SK-N-SH (cell line): Measurements from ENCODE around the gene MOB2. TPM values are rescaled to one million over a fixed set of nuclear protein-coding genes. Genes with fewer than 3 reads are reported as not detected.

Experiments
- CTCF ChIA-PET: fragments of 300-600, 350-600 bp; formaldehyde crosslinking; extraction: SDS; loops from one replicate; lab custom pipeline; 2021; lab: Yijun Ruan, JAX
- POLR2A ChIA-PET: fragments of 350-600 bp; sonication (Branson Sonifier 250); formaldehyde crosslinking; extraction: SDS; loops from one replicate; lab custom pipeline; 2020; ENCODE audit warnings: antibody characterized with exemption, inconsistent platforms; lab: Yijun Ruan, JAX
- DNase-seq: peaks from one replicate; pipeline ENCODE4 v3.0.0; 2012
- H2AFZ ChIP-seq: fragments of 200-600 bp; sonication (generic); 2 replicates; pipeline ENCODE4 v1.8.1; 2016; ENCODE audit warnings: antibody characterized with exemption, mild to moderate bottlenecking, low read depth
- H3F3A ChIP-seq: fragments of 200-600 bp; sonication (generic); replicated peaks from 2 replicates; pipeline ENCODE3; 2016; ENCODE audit warnings: antibody characterized with exemption, mild to moderate bottlenecking; ENCODE audit not compliant: insufficient read depth
- H3K27ac ChIP-seq, 2 experiments: fragments of 200-500 bp in 1 of 2; fragments of 200-600 bp in 1 of 2; sonication (Bioruptor generic) in 1 of 2; sonication (generic), shearing (Covaris generic) in 1 of 2; 2 replicates each; pipeline versions ENCODE4 v1.5.1 to v1.6.1; 2014 to 2016; ENCODE audit warnings: low read depth in 2 of 2, inconsistent platforms in 1 of 2, low read length in 1 of 2, mild to moderate bottlenecking in 1 of 2, mixed read lengths in 1 of 2
- H3K27me3 ChIP-seq: fragments of 200-600 bp; sonication (generic), shearing (Covaris generic); 2 replicates; pipeline ENCODE4 v1.6.1; 2016; ENCODE audit warnings: mixed run types; ENCODE audit not compliant: insufficient read depth
- H3K36me3 ChIP-seq, 2 experiments: fragments of 200-500 bp in 1 of 2; fragments of 200-600 bp in 1 of 2; sonication (Bioruptor generic) in 1 of 2; sonication (generic) in 1 of 2; replicated peaks in 1 of 2; 2 replicates each; pipeline versions ENCODE3 to v1.5.1; 2014 to 2016; ENCODE audit warnings: low read length in 1 of 2, mild to moderate bottlenecking in 1 of 2; ENCODE audit not compliant: insufficient read depth in 2 of 2, control insufficient read depth in 1 of 2
- H3K4me1 ChIP-seq, 2 experiments: fragments of 200-500 bp in 1 of 2; fragments of 200-600 bp in 1 of 2; sonication (Bioruptor generic) in 1 of 2; sonication (generic), shearing (Covaris generic) in 1 of 2; 2 replicates each; pipeline versions ENCODE4 v1.5.1 to v1.6.1; 2014 to 2016; ENCODE audit warnings: low read depth in 1 of 2, low read length in 1 of 2, mixed run types in 1 of 2; ENCODE audit not compliant: insufficient read depth in 2 of 2, control insufficient read depth in 1 of 2
- H3K4me2 ChIP-seq: fragments of 200-600 bp; sonication (generic), shearing (Covaris generic); 2 replicates; pipeline ENCODE4 v1.6.1; 2017; ENCODE audit warnings: mixed run types
- H3K4me3 ChIP-seq, 2 experiments: fragments of 200-500 bp in 1 of 2; fragments of 200-600 bp in 1 of 2; sonication (Bioruptor generic) in 1 of 2; sonication (generic), shearing (Covaris generic) in 1 of 2; 2 replicates each; pipeline versions ENCODE4 v1.5.1 to v1.8.1; 2014 to 2016; ENCODE audit warnings: low read depth in 2 of 2, inconsistent platforms in 1 of 2, low read length in 1 of 2, mild to moderate bottlenecking in 1 of 2, mixed read lengths in 1 of 2, moderate library complexity in 1 of 2
- H3K79me2 ChIP-seq: fragments of 200-600 bp; sonication (generic); 2 replicates; pipeline ENCODE4 v1.8.1; 2017; ENCODE audit warnings: mild to moderate bottlenecking; ENCODE audit not compliant: insufficient read depth
- H3K9ac ChIP-seq: fragments of 200-600 bp; sonication (generic); 2 replicates; pipeline ENCODE4 v1.6.1; 2017; ENCODE audit warnings: mixed run types
- H3K9me2 ChIP-seq: fragments of 200-600 bp; sonication (generic); 2 replicates; pipeline ENCODE4 v1.6.1; 2017; ENCODE audit warnings: mixed run types
- H3K9me3 ChIP-seq: fragments of 200-600 bp; sonication (generic); 2 replicates; pipeline ENCODE4 v1.6.1; 2017; ENCODE audit warnings: mixed run types, mild to moderate bottlenecking, moderate library complexity
- H4K20me1 ChIP-seq: fragments of 200-600 bp; sonication (generic); 2 replicates; pipeline ENCODE4 v1.6.1; 2017; ENCODE audit warnings: mild to moderate bottlenecking, mixed run types; ENCODE audit not compliant: insufficient read depth
- ELF1 ChIP-seq: IDR thresholded peaks from 2 replicates; pipeline ENCODE4 v1.4.0; 2012
- EP300 ChIP-seq, 2 experiments: IDR thresholded peaks; 2 replicates each; pipeline versions ENCODE4 v1.4.0 to v1.6.1; 2012; ENCODE audit warnings: borderline replicate concordance in 1 of 2, low read depth in 1 of 2, low read length in 1 of 2
- EZH2phosphoT487 ChIP-seq: fragments of 200-600 bp; sonication (generic); IDR thresholded peaks from 2 replicates; pipeline ENCODE4 v1.6.1; 2017; ENCODE audit warnings: low read depth, mixed run types, mild to moderate bottlenecking, antibody characterized with exemption, moderate library complexity, borderline replicate concordance
- FOSL2 ChIP-seq: IDR thresholded peaks from 2 replicates; pipeline ENCODE4 v1.4.0; 2012; ENCODE audit warnings: low read depth, mild to moderate bottlenecking, moderate library complexity, borderline replicate concordance
- FOXJ3 ChIP-seq: sonication (generic); formaldehyde crosslinking; IDR thresholded peaks from 2 replicates; pipeline ENCODE4 v1.5.1; 2020; ENCODE audit warnings: mild to moderate bottlenecking, missing genetic modification reagents
- FOXM1 ChIP-seq: IDR thresholded peaks from 2 replicates; pipeline ENCODE4 v1.4.0; 2012; ENCODE audit warnings: low read depth, mild to moderate bottlenecking
- GABPA ChIP-seq: IDR thresholded peaks from 2 replicates; pipeline ENCODE4 v1.4.0; 2012; ENCODE audit warnings: low read depth, mild to moderate bottlenecking
- GATA2 ChIP-seq: sonication (generic); formaldehyde crosslinking; IDR thresholded peaks from 2 replicates; pipeline ENCODE4 v1.5.0; 2020; ENCODE audit warnings: mild to moderate bottlenecking, missing genetic modification reagents
- IRF3 ChIP-seq: fragments of 150-350 bp; IDR thresholded peaks from 2 replicates; pipeline ENCODE4 v1.6.1; 2016; ENCODE audit warnings: mild to moderate bottlenecking, low read depth, low read length
- JUND ChIP-seq: IDR thresholded peaks from 2 replicates; pipeline ENCODE4 v1.4.0; 2012
- MEF2A ChIP-seq: IDR thresholded peaks from 2 replicates; pipeline ENCODE4 v1.4.0; 2012; ENCODE audit warnings: low read depth, borderline replicate concordance
- MXI1 ChIP-seq: IDR thresholded peaks from 2 replicates; pipeline ENCODE4 v1.6.1; 2012; ENCODE audit warnings: mild to moderate bottlenecking, low read depth, low read length, improper control_type of control experiment
- NFIC ChIP-seq: IDR thresholded peaks from 2 replicates; pipeline ENCODE4 v1.4.0; 2012; ENCODE audit warnings: borderline replicate concordance
- NRF1 ChIP-seq: IDR thresholded peaks from 2 replicates; pipeline ENCODE4 v1.6.1; 2012; ENCODE audit warnings: low read depth, mild to moderate bottlenecking, low read length
- POLR2AphosphoS5 ChIP-seq: IDR thresholded peaks from 2 replicates; pipeline ENCODE4 v1.6.1; 2012; ENCODE audit warnings: low read depth, low read length
- RXRA ChIP-seq: IDR thresholded peaks from 2 replicates; pipeline ENCODE4 v1.4.0; 2012; ENCODE audit warnings: low read depth, mild to moderate bottlenecking, borderline replicate concordance
- SIN3A ChIP-seq: IDR thresholded peaks from 2 replicates; pipeline ENCODE4 v1.6.1; 2012; ENCODE audit warnings: low read depth, mild to moderate bottlenecking, low read length, moderate library complexity, borderline replicate concordance
- SMC3 ChIP-seq: IDR thresholded peaks from 2 replicates; pipeline ENCODE4 v1.6.1; 2012; ENCODE audit warnings: low read depth, low read length, improper control_type of control experiment
- TEAD4 ChIP-seq: IDR thresholded peaks from 2 replicates; pipeline ENCODE4 v1.4.0; 2012; ENCODE audit warnings: mild to moderate bottlenecking, borderline replicate concordance; ENCODE audit not compliant: insufficient read depth
- YY1 ChIP-seq: IDR thresholded peaks from 2 replicates; pipeline ENCODE4 v1.4.0; 2012; ENCODE audit warnings: low read depth, mild to moderate bottlenecking
- ZBTB33 ChIP-seq: IDR thresholded peaks from 2 replicates; pipeline ENCODE4 v1.4.0; 2012; ENCODE audit warnings: low read depth, borderline replicate concordance
- WGBS: methylation state at CpG from one replicate; pipeline ENCODE4 v1.1.6; 2017; ENCODE audit warnings: low lambda C conversion rate; 5-methylcytosine and 5-hydroxymethylcytosine counted together
- polyA plus RNA-seq, 3 experiments: library from polyadenylated mRNA; depleted of rRNA; stranded (reverse); fragments of >200 nt; gene quantifications; 2 replicates each; pipeline ENCODE4 v1.2.3, GENCODE V29; 2012
- TF ChIP-seq, protein P1 (sequence below): IDR thresholded peaks from 2 replicates; pipeline ENCODE4 v1.4.0; 2012; ENCODE audit warnings: low read depth
- TF ChIP-seq, protein P2 (sequence below): IDR thresholded peaks from 2 replicates; pipeline ENCODE4 v1.4.0; 2012; ENCODE audit warnings: low read depth, borderline replicate concordance

MOB2 gene
- polyA plus RNA-seq, 1 of the 3 experiments (the other 2 are of a cell fraction): 45.8 TPM

GRCh38 chr11:1479006-1479677 lies 7.4 kb downstream of the MOB2 start:
- 82% methylated on average over 3 of the region's 9 CpGs for WGBS
- 0 out of 2 replicates have a peak, but pooled peaks cover 5% of the 10 kb centered on the region for H3K79me2 ChIP-seq
- POLR2A ChIA-PET: no interaction called here

GRCh38 chr11:1478544-1478943 lies 8.0 kb downstream of the MOB2 start:
- WGBS: 85% methylated on average over 8 of the region's 9 CpGs
- no peak for TF ChIP-seq FOXM1
- no peak for TF ChIP-seq MXI1
- TF ChIP-seq SMC3: no peak
- TF ChIP-seq POLR2AphosphoS5: no peak
- no peak for TF ChIP-seq ELF1
- no peak for TF ChIP-seq GABPA
- TF ChIP-seq YY1: no peak
- TF ChIP-seq IRF3: no peak
- no peak for TF ChIP-seq EP300 (IDR thresholded peaks at IDR 0.05; ENCODE audit: borderline replicate concordance in 1 of 2, low read depth in 1 of 2, low read length in 1 of 2)
- no peaks in the 10 kb centered on the region for H3K27me3 ChIP-seq
- no peak overlapping the region for H3K9ac ChIP-seq
- no peak overlapping the region for H3K4me3 ChIP-seq
- H2AFZ ChIP-seq: no peak overlapping the region
- no peaks in the 10 kb centered on the region for H3K9me3 ChIP-seq
- no peaks in the 10 kb centered on the region; a peak in 1 of 4 replicates for H3K4me1 ChIP-seq
- POLR2A ChIA-PET: no interaction called here
- H3K36me3 ChIP-seq: peaks cover 12 to 51% of the 10 kb centered on the region in 2 experiments
- CTCF ChIA-PET: interaction anchor here (1.3 to 2.1 kb wide), 2 partner anchors 12 to 37 kb away, joined by 4 to 9 read pairs; no protein-coding TSS in a partner anchor
- H3F3A ChIP-seq: no peaks in the 10 kb centered on the region
- no peak for DNase-seq
- H3K27ac ChIP-seq: no peak overlapping the region
- no peak overlapping the region for H3K4me2 ChIP-seq
- no peaks in the 10 kb centered on the region for H3K9me2 ChIP-seq
- 0 out of 2 replicates have a peak, but pooled peaks cover under 1% of the 10 kb centered on the region for H3K79me2 ChIP-seq
- peaks cover 25% of the 10 kb centered on the region for H4K20me1 ChIP-seq

More at GRCh38 chr11:1479006-1479677, 7.4 kb downstream of the MOB2 start:
- H3K4me1 ChIP-seq: no peaks in the 10 kb centered on the region; a peak in 1 of 4 replicates
- H2AFZ ChIP-seq: no peak overlapping the region
- peaks cover 30% of the 10 kb centered on the region for H4K20me1 ChIP-seq
- no peaks in the 10 kb centered on the region for H3K27me3 ChIP-seq
- H3K4me2 ChIP-seq: no peak overlapping the region
- no peak overlapping the region; a peak in 1 of 4 replicates for H3K27ac ChIP-seq
- no peak overlapping the region for H3K4me3 ChIP-seq
- TF ChIP-seq ZBTB33 (no peak), NRF1 (no peak), JUND (no peak), ELF1 (no peak), GATA2 (CRISPR knock-in tag) (no peak), GABPA (no peak), SMC3 (no peak), NFIC (no peak), EZH2phosphoT487 (no peak), FOXJ3 (CRISPR knock-in tag) (no peak), TEAD4 (no peak), MXI1 (no peak), RXRA (no peak), SIN3A (no peak), FOSL2 (no peak), MEF2A (no peak)
- TF ChIP-seq, protein P1, sequence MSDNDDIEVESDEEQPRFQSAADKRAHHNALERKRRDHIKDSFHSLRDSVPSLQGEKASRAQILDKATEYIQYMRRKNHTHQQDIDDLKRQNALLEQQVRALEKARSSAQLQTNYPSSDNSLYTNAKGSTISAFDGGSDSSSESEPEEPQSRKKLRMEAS: no peak
- TF ChIP-seq, protein P2, sequence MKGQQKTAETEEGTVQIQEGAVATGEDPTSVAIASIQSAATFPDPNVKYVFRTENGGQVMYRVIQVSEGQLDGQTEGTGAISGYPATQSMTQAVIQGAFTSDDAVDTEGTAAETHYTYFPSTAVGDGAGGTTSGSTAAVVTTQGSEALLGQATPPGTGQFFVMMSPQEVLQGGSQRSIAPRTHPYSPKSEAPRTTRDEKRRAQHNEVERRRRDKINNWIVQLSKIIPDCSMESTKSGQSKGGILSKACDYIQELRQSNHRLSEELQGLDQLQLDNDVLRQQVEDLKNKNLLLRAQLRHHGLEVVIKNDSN: no peak
- H3K9me3 ChIP-seq: no peaks in the 10 kb centered on the region
- H3F3A ChIP-seq: no peaks in the 10 kb centered on the region
- no peak overlapping the region for H3K9ac ChIP-seq
- no peak for DNase-seq
- CTCF ChIA-PET: interaction anchor here (2.1 kb wide), 1 partner anchor 36 kb away, joined by 9 read pairs; no protein-coding TSS in a partner anchor
- H3K9me2 ChIP-seq: no peaks in the 10 kb centered on the region
- peaks cover 12 to 46% of the 10 kb centered on the region in 2 experiments for H3K36me3 ChIP-seq
